GM21723 (cell line): Measurements from ENCODE around the gene BBS9.
"Not testable (repeated sequence)": the region's sequence is repeated elsewhere in the genome, so short reads cannot be mapped to it uniquely, and the experiment has no call there.

Source experiments
- ATAC-seq: cut with Tn5 transposase; IDR thresholded peaks from one replicate; pipeline ENCODE4 v1.9.1; 2021; ENCODE audit warnings: mild to moderate bottlenecking, moderate library complexity; ENCODE audit not compliant: unreplicated experiment

BBS9 gene

DNA sequence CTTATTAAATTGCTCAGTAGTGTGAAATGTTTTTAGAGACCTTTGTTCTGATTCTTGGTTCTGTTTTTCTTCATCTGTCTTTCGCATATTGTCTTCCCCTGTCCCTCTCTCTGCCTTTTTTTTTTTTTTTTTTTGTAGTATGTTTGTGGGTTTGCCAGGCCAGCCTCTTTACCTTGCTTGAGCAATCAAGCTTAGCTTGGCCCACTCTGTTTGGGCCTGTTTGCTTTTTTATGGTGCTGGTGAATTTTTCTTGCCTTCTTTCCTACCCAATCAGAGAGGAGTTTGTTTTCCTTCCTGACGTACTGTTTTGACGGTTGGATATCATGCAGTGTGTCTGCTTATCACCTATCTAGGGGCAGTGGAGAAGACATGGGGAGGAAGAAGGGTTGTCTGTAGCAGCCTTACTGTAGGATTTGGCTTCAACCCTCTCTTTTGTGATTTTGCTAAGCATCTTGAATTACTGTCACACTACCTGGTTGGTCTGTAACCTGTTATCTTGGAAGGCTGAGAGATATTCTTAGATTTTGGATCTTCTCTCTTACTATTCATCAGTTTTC, 64.0 kb downstream of the BBS9 start:
- no peak for ATAC-seq

DNA sequence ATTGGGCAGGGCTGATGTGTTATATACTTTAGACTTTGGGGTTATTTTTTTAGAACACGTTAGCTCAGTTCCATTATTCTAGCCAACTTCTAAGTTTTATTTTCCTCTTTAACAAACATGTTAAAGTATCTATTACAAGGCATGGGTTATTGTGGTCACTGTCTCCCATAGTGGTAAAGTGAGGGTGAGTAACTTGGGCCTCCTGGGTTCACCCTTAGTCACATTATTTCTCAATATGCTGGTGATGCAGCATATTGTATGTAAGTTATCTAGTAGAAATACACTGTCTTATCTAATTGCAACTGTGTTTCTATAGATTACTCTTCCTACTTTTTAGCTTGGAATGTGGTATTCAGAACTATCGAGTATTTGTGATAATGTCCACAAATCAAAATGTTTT, 65.9 kb downstream of the BBS9 start:
- ATAC-seq, result no peak

DNA sequence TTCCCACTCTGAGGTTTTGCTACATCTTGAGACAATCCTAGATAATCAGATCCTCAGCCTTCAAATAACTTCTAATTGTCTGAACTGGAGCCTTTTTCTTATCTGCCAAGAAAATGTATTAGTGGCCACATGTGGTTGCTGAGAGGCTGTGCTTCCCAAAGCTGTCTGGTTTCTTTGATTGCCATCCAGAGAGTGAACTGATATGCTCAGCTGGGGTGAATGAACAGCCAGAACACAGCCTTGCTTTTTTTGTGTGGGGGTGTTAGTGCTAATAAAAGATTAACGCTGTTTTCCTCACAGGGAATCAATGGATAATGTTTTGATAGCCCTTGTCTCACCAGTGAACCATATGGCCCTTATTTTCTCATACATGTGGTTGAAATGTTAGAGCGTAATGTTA, 66.9 kb downstream of the BBS9 start:
- ATAC-seq, result no peak

DNA sequence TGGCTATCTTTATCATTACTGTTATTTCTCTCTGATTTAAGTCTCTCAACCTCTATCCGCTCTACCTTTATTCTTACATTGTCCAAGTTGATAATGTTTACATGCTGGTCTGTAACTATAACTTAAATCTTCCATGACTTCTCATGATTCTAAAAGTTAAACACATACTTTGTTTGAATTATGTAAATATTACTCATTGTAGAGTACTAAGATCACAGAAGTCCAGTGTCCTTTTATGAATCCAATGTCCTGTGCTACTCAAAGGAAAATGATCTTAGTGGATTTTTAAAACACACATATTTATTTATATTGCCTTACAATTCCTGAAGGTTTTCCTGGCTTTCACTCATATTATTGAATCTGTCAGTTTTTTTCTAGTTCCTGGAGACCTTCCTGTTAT, 70.9 kb downstream of the BBS9 start:
- ATAC-seq, result no peak

DNA sequence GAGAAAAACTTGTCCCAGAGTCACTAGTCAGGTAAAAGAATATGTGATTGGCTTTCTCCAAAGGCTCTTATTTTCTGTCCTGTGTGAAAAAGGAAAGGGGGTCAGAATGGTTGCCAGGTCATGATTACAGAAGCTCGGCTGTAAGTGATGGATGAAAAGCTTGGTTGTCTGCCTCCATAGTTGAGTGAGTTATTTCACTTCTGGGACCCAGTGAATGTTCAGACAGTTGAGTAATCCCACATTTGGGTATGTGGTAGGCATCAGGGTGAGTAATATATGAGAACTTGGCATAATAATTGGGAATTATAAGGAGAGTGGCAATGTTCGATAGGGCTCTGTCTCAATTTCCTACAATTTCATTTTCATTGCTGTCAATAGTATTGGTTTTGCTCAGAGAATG, 72.5 kb downstream of the BBS9 start:
- no peak for ATAC-seq

DNA sequence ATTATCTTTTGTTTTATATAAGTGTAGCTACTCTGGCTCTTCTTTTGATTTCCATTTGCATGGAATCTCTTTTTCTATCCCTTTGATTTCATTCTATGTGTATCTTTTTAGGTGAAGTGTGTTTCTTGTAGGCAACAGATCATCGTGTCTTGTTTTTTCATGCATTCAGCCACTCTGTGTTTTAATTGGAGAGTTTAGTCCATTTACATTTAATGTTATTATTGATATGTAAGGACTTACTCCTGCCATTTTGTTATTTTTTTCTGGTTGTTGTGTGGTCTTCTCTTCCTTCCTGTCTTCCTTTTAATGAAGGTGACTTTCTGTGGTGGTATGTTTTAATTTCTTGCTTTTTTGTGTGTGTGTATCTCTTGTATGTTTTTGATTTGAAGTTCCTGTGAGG, 81.6 kb downstream of the BBS9 start:
- ATAC-seq, result no peak

DNA sequence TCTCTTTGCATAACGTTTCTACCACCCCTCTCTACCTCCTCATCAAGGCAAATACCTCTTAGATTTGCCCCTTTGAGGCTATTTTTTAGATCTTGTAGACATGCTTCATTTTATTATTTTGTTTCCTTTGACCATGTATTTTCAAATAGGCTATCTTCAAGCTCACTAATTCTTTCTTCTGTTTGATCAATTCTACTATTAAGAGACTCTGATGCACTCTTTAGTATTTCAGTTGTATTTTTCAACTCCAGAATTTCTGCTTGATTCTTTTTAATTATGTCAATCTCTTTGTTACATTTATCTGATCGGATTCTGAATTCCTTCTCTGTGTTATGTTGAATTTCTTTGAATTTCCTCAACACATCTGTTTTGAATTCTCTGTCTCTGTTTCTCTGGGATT, 82.8 kb downstream of the BBS9 start:
- no peak for ATAC-seq

DNA sequence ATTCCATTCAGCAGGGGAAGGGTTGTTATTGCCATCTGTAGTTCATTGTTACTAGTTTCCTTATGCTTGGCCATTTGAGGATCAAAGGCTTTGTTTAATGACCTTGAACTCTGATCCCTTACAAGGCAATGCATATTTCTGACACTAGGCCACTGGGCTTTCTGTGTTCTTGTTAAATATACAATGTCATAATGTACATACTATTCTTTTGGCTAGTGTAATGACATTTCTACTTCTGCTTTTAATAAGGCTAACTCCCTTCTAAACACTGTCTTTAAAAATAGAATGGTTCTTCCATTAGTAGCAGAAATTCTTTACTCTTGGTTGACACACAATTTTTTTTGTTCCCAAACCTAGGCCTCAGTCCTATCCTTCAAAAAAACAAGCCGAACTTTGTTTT, 86.6 kb downstream of the BBS9 start:
- no peak for ATAC-seq

DNA sequence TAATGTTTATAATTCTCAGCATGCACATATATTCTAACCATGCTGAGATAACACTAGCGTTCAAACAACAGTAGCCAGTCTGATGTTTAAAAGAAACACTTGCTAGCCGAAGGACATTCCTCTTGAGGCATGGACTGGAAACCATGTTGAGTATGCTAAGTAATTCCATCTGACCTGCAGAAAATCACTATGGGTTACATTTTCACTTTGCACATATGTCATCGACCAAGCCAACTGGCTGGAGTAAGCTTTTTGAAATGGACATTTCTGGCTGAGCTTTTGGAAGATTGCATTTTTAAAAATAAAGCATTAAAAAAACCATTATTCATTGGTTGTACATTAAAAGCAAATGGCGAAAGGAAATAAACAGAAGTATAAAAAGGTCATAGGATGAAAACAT, 88.2 kb downstream of the BBS9 start:
- ATAC-seq, result no peak

DNA sequence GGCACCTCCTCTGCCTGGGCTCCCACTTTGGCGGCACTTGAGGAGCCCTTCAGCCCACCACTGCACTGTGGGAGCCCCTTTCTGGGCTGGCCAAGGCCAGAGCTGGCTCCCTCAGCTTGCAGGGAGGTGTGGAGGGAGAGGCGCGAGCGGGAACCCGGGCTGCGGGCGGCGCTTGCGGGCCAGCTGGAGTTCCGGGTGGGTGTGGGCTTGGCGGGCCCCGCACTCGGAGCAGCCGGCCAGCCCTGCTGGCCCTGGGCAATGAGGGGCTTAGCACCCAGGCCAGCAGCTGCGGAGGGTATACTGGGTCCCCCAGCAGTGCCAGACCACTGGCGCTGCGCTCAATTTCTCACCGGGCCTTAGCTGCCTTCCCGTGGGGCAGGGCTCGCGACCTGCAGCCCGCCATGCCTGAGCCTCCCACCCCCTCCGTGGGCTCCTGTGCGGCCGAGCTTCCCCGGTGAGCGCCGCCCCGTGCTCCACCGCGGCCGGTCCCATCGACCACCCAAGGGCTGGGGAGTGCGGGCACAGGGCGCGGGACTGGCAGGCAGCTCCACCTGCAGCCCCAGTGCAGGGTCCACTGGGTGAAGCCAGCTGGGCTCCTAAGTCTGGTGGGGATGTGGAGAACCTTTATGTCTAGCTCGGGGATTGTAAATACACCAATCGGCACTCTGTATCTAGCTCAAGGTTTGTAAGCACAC, 89.6 kb downstream of the BBS9 start:
- ATAC-seq, result not testable (repeated sequence)

DNA sequence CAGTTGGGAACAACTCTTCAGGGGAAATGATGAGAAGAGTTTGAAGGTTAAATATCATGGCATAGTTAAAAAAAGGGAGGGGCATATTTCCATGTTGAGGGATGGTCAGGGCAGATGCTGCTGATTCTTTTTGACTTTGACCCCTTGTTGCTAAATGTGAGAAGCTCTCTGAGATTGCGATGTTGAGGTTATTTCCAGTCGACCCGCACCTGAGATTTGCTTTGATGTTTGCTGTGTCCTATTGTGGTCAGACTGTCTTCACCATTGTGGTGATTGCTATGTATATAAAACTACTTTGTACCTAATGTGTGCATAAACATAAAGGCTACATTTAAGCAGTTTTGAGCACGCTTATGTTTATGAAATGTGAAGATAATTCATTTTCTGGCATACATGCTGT, 90.9 kb downstream of the BBS9 start:
- ATAC-seq, result no peak

DNA sequence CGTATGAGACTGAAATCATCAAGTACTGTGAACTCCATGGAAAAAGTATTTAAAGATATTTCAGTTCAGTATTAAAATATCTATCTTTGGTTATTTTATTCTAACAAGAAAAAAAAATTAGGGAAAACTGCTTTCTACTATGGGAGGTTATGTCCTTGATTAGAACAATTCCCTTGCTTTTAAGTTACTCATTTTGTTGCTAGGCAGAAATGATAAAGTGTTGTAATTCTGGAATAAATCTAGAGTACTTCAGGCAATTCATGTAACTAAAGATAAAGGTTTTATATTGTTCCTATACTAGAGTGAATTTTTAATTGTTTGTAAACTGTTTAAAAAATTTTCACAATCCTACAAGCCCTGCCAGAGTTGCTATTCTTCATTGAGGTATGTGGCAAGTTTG, 92.0 kb downstream of the BBS9 start:
- no peak for ATAC-seq

DNA sequence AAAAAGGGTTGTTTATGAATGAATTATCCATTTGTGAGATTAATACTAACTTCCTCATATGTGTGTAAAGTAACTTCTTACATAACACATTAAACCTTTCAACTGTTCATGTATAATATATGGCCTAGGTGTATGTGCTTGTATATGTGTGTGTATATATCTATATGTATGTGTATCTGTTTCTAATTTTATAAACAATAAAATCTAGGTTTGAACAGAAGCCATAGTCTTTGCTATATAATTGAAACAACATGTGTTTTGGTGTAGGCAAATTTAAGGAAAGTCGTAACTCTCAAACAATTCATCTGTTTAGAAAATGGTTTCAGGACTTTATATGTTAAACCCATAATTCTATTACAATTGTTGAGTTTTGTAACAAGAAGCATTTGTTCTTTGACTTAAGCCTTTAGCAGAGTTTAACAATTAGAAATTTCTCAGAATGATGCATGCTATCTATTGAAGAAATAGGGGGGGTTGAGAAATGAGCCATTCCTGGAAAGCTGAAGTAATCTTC, 103.3 kb downstream of the BBS9 start:
- no peak for ATAC-seq

DNA sequence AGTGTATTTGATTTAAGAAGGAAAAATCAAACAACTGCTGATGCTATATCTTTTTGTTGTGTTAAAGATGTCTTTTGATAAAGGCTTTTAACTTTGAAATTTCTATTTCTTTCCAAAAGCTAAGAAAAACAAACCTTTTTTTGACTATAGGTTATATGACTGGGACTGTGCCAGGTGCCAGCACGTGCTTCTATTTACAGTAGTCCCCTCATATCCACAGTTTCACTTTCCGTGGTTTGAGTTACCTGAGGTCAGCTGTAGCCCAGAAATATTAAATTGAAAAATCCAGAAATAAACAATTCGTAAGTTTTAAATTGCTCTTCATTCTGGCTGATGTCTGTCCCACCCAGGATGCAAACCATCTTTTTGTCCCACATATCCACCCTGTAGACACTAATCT, 104.3 kb downstream of the BBS9 start:
- ATAC-seq, result no peak

DNA sequence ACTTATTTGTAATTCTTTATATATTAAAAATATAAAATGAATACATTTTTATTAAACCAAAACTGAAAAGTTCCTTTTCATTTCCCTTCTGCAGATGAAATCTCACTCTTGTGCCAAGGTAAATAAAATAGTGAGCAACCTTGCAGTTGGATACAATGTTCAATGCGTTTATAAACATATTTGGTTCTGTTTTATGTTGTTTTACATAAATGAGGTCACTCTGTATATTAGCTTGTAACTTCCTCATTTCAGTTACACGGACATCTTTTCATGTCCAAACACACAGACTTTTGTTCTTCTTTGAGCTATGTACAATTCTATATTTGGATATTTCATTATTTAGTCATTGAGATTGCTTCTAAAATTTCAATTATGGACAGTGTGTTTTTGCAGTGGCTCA, 107.7 kb downstream of the BBS9 start:
- ATAC-seq, result no peak

DNA sequence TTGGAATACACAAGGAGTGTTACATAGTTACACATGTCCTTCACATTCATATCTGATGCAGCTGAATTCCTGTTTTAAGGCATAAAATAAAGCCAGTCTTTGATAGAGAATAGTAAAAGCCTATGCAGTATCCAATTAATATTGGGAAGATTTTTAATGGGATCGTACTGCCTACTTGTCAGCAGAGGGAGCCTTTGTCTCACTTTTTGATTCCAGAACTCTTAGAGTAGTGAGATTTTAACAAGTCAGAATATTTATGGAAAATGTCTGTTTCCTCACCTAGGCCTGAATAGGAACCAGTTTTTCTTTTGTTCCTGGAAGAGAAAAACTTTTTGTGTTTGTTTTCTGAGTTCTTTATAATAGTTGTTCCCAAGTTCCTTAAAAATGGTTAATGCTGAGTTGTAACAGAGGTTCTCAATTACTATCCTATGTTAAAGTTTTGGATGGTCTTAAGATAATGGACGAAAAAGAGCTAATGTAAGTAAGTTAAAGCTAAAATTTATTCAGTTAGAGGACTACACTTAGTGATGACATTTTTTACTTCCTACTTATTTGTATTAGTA, 114.0 kb downstream of the BBS9 start:
- ATAC-seq, result no peak

DNA sequence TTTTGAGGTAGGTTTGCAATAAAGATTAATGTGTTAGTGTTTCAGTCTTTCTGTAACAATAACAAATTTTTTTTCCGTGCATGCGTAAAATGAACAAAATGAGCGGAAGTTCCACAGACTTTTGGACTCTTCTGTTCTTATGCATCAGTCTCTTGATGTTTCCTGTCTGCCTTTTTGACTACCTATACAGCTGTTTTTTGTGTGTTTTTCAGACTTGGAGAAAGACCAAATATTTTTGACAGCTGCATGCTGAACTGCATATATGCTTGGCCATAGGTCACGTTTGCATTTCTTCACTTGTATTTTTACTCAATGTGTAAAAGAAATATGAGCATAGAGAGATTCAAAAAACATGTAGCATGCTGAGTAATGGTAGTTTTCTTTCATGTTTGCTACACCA, 119.3 kb downstream of the BBS9 start:
- ATAC-seq, result no peak

DNA sequence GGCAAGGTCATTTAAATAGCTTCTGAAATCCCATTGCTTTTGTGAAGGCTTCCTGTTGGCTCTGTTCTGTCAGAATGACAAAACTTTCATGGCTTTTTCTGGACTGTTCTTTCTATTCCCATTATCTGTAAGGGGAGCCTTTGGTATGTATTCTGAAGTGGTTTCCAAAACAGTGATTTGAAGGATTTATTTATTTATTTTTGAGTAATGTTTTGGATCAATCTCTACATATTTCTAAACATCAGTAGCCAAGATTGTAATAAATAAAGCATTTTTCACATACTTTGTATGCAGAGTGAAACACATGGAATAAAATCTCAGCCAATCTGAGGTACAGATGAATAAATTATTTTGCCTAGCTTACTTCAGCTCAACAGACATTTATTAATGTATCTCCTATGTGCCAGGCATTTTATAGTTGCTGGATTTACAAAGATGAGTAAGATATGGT, 121.1 kb downstream of the BBS9 start:
- no peak for ATAC-seq

DNA sequence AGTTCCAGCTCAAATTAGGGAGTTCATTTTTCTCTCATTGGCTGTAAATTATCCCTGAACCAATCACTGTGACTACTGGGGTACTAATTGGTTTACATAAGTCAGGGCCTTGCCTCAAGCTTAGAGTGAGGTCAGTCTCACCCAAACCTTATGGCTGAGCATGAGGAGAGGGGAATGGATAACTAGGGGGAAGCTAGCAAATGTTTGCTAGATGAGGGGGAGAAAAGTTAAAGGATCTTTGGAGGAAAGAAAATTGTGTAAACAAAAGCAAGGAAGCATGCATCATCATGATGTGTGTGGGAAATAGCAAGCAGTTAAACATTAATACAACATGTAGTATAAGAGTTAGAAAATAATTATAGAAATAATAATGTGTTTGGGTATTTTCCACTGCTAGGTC, 121.9 kb downstream of the BBS9 start:
- ATAC-seq, result no peak

DNA sequence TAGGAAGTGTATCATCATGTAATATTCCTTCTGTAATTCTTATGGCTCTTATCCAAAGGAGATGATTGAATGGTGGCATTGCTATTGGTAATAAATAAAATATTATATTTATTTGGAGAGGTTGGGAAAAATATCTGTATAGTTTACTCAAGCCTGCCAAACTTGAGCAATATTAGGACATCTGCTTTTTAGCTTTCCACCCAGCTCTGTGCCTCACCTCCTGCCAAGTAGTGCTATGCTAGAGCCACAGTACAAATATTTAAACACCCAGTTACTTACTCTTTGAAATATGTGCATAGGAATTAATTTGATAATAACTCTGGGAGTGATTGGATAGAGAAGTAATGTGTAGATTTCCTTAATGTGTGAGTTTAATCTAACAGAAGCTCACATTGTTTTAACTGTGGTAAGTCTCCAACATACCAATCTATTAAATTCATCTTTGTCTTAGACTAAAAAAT, 129.2 kb downstream of the BBS9 start:
- ATAC-seq, result no peak

DNA sequence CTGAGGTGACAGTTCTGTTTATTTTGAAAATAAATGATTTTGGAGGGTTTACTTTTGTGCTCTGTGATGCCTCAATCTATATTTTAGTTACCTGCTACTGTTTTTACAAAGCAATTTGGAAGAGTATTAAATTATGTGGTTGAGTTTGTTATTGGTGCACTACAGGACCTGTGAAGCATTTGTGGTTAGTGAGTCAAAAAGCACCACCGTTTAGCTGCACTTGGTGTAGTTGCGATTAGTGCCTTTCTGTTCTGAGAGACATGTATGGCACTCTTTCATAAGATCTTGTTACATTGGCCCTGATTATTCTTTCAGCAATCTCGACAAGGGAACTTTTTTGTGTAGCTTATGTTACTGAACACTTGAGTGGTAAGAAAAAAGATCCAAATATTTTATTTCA, 132.2 kb downstream of the BBS9 start:
- no peak for ATAC-seq

DNA sequence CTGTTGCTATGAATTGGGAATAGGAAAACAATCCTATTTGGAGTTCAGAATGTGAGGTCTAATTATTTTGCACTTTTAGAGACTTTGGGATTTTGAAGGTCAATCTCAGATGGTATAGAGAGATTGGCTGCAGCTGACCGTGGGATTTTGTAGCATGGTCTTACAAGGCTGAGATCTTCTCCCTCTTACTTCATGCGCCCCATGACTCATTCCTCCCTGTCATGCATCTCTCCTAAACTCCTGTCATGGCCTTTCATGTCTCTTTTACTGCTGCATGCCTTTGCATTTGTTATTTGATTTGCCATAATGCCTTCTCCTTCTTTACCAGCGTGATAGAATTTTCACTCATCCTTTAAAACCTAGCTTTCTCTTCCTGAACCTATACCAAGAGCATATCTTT, 133.1 kb downstream of the BBS9 start:
- no peak for ATAC-seq
